HG03571 (cell line): ENCODE results near the gene HCN2.

Experiments
- ATAC-seq: cut with Tn5 transposase; IDR thresholded peaks from one replicate; pipeline ENCODE4 v1.9.1; 2021; ENCODE audit not compliant: unreplicated experiment

HCN2 gene

DNA sequence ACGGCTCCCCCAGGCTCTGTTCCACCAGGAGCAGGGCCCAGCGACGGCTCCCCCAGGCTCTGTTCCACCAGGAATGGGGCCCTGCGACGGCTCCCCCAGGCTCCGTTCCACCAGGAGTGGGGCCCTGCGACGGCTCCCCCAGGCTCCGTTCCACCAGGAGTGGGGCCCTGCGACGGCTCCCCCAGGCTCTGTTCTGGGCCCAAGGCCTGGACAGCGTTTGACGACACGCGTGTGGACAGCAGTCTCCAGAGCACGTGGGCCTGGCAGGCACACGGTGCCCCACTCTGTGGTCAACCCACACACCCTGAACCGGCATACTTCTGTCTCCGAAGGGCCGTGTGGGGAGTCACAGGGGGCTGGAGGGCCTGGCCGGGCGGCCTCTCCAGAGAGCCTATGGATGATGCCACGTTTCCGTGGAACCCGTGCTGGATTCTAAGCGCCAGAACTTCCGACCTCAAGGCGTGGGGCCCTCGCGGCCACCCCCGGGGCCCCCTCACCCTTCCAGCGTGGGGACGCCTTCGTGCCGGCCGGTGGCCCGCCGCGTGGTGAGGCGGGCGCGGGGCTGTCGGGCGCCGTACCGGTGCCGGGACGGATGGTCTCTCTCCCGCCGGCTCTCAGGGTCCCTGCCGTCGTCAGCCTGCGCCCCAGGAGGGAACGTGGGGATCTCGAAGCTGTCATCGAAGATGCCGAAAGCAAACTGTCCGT lies 61.6 kb downstream of the HCN2 start:
- ATAC-seq: no peak

DNA sequence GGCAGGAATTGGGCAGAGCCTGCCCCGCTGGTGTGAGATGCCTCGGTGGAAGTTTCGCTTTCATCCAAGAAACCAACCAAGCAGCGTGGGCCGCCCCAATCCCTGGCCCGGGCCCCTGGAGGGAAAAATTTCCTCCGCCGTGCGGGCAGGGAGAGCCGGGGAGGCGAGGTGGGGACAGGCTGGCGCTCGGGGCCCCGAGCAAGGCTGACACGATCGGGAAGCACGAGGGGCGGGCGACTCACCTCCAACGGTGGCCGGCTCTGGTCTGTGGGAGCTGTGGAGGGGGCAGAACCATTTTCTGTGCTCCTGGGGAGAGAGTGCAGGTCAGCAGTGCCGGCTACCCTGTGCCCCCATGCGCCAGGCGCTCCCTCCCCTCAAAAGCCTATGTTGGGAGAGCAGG lies 62.3 kb downstream of the HCN2 start:
- ATAC-seq: no peak

- ATAC-seq: no peak
Observed at GRCh38 chr19:652467-653389, 63.0 kb downstream of the HCN2 start.

GRCh38 chr19:653425-653824 lies 63.7 kb downstream of the HCN2 start:
- ATAC-seq: no peak

DNA sequence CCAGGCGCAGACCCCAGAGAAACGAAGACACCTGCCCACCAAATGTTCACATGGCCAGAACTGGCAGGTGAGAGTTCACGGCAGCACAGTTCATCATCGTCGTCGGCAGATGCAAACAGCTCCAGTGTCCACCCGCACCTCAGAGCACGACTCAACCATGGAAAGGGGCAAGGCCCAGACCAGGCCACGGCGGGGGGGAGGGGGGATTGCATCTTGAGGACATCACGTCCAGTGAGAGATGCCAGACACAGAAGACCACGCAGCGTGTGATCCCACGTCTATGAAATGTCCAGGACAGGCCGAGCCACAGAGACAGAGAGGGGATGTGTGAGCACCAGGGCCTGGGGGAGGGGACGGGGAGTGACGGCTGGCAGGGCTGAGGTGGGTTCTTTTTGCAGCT lies 66.0 kb downstream of the HCN2 start:
- no peak for ATAC-seq

GRCh38 chr19:656751-657559 lies 67.3 kb downstream of the HCN2 start:
- no peak for ATAC-seq

- ATAC-seq: no peak
Observed at GRCh38 chr19:657611-658010, 67.9 kb downstream of the HCN2 start.

- no peak for ATAC-seq
Observed at GRCh38 chr19:658059-658839, 68.6 kb downstream of the HCN2 start.

DNA sequence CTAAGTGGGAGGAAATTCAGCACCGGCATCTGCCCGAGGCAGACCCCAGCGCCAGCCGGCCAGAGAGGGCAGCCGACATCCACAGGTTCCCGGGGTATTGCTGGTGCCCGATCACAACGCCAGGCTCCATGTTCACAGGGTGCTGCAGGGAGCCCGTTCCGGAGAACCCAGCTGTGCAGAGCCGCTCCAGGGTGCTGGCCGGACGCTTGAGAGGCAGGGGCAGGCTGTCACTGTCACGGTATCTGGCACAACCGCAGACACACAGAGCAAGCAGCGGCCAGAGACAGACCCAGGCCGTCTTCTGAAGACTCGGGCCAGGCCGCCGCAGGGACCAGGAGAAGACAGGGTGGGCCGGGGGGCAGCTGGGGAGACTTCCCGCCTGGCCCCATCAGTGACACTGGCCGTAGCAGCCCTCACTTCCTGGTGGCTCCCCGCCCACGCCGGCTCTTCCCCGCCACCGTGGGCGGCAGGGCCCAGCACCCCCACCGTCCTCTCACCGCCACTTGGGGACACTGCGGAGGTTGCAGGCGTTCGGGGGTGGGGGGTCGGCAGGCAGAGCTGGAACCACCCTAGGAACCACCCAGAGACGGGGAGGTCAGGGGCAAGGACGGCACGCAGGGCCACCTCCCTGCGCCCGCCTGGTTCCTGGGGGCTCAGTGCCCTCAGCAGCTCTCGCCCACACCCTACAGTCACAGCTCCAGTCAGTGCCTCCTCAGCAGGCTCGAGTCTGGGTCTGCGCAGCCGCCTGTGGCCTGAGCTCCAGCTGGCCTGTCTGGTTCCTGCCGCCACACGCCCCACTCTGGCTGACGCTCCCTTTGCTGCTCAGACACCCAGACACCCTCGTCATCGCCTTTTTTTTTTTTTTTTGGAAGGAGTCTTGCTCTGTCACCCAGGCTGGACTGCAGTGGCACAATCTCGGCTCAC lies 69.5 kb downstream of the HCN2 start:
- no peak for ATAC-seq

DNA sequence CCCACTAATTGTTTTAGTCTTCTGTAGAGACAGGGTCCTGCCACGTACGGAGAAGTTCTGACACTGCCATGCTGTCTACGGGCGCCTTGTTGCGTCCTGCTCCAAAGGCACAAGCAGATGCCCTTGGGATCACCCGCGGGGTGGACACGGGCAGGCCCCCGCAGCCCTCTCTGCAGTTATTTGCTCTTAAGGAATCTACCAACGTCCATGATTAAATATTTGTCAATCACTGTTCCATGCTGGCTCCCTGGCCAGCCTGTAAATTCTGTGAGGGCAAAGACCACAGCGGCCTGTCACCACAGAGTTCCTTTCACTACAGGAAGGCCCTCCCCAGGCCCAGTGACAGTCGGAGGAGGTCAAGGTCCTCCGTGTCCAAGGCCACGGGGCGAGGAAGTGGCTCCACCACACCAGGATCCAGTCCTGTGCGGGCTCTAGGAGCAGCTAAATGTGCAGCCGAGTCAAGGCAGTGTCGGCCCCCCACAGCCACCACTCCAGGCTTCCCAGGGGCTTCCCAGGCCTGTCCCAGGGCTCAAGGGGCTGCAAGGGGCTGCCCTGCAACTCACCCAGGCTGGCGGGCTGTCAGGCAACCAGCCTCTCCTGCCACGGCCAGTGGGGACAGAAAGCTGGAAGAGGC lies 71.2 kb downstream of the HCN2 start:
- ATAC-seq: no peak

- ATAC-seq: no peak
Observed at GRCh38 chr19:661427-662196, 71.9 kb downstream of the HCN2 start.

- peak; percentile 10 for ATAC-seq
Observed at GRCh38 chr19:662207-662961, 72.7 kb downstream of the HCN2 start.

DNA sequence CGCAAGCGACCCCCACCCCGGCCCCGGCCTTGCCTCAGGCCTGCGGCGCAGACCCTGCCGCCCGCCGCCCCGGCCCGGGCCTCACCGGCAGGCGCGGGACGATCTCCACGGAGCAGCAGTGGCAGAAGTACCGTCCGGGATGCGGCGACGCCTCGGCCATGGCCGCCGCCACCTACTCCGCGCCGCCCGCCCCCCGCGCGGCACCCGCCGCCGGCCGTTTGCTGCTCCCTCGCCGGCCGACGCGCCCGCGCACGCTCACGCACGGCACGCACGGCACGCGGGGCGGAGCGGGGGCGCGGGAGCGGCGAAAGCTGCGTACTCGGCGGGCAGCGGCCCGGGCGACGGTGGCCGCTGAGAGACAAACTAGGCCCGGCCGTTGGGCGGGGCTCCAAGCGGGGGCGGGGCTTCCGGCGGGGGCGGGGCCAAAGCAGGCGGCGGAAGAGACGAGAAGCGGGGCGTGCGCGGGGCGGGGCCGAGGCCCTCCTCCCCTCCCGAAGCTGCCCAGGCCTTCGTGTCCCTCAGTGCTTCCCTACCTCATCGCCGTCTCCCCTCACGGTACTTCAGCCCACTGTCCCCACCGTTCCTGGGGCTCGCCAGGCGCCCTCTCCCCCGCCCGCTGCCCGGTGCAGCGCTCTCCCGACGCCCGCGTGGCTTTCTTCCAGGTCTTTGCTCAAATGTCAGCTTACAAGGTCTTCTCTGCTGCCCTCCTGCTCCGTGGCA lies 73.4 kb downstream of the HCN2 start, which contains the start of gene RNF126:
Gene RNF126, minus strand, starts transcription at position 253 of the 720 bp plus-strand sequence. Its CDS starts 93 bp downstream, at position 160.
- ATAC-seq: peak; percentile 41

GRCh38 chr19:663682-664117 lies 74.0 kb downstream of the HCN2 start:
- no peak for ATAC-seq

DNA sequence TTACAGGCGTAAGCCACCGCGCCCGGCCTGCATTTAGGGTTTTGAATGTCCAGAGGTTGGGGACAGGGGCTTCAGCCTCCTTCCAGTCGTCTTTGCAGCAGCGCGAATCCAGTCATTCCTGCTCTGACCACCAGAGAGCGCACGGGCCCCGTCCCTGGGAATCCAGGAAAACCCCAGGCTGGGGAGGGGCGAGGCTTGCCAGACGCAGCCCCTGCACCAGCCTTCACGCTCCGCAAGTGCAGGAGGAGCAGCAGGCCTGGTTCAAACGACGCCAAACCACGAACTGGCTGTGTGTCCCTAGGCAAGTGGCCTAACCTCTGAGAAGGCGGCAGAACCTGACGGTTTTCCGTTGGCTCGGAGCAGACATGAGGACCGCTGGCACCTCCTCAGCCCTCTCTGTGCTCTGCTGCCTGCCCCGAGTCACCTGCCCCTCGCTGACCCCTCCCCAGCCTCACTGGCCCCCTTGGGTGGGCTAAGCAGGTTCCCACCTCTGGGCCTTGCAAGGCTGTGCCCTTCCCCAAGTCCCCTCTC lies 75.3 kb downstream of the HCN2 start:
- no peak for ATAC-seq
